Measurements from ENCODE around the gene EIF3B. TPM values are rescaled to one million over a fixed set of nuclear protein-coding genes. Genes with fewer than 3 reads are reported as not detected.

EIF3B gene
- total and polyA plus RNA-seq, 9 of the 15 experiments (the other 6 are each of a cell fraction or from before 2014, with no cell fraction given) = 25.9 to 494 (median 357) TPM

DNA sequence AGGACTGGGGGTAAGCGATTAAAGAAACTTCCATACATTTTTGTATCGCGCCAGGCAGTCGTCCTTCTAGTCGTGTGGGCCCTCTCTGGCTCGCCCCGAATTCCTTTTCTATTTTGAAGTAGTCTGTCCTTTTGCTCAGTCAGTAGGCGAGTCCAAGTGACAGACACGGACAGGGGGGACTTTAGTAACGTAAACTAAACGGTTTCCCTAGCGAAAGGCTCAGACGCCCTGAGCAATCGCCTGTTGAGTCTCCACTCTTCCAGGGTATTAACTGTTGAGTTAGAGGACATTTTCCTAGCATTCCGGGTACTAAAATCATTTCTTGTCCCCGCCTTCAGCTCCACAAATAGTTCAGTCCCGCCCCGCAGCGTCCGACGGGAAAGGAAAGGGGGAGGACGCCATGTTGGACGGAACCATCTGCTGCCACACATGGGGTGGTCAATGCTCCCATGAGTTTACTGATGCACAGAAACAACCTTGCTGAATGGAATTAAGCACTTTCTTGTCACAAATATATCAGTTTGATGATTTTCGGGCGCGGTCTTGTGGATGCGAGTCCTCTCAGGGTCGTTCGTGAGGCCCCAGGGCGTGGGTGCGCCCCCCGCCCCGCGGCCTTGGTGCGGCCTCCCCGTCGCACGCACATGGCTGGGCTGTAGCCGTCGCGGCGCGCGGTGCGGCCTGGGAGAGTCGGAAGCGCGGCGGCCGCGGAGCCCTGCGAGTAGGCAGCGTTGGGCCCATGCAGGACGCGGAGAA lies at the start of gene EIF3B (continued):
- no peak for TF ChIP-seq RBBP5 (IDR thresholded peaks at IDR 0.05; ENCODE audit: borderline replicate concordance, insufficient read depth, low read length, poor library complexity, severe bottlenecking)
- no peak for TF ChIP-seq ZNF165 (CRISPR knock-in tag; IDR thresholded peaks at IDR 0.05; ENCODE audit: borderline replicate concordance)
- no peak for TF ChIP-seq ARHGAP35 (IDR thresholded peaks at IDR 0.05; ENCODE audit: partially characterized antibody)
- no peak for TF ChIP-seq ZNF3 (CRISPR knock-in tag; IDR thresholded peaks at IDR 0.05)
- TF ChIP-seq, protein P1, sequence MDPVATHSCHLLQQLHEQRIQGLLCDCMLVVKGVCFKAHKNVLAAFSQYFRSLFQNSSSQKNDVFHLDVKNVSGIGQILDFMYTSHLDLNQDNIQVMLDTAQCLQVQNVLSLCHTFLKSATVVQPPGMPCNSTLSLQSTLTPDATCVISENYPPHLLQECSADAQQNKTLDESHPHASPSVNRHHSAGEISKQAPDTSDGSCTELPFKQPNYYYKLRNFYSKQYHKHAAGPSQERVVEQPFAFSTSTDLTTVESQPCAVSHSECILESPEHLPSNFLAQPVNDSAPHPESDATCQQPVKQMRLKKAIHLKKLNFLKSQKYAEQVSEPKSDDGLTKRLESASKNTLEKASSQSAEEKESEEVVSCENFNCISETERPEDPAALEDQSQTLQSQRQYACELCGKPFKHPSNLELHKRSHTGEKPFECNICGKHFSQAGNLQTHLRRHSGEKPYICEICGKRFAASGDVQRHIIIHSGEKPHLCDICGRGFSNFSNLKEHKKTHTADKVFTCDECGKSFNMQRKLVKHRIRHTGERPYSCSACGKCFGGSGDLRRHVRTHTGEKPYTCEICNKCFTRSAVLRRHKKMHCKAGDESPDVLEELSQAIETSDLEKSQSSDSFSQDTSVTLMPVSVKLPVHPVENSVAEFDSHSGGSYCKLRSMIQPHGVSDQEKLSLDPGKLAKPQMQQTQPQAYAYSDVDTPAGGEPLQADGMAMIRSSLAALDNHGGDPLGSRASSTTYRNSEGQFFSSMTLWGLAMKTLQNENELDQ (CRISPR knock-in tag; IDR thresholded peaks at IDR 0.05; ENCODE audit: borderline replicate concordance) = no peak
- TF ChIP-seq NCOA2 (IDR thresholded peaks at IDR 0.05; ENCODE audit: partially characterized antibody in 2 of 2) = no peak
- TF ChIP-seq ZNF778 (CRISPR knock-in tag; IDR thresholded peaks at IDR 0.05) = no peak
- no peak for TF ChIP-seq ZNF217 (CRISPR knock-in tag; IDR thresholded peaks at IDR 0.05)
- TF ChIP-seq, protein P2, sequence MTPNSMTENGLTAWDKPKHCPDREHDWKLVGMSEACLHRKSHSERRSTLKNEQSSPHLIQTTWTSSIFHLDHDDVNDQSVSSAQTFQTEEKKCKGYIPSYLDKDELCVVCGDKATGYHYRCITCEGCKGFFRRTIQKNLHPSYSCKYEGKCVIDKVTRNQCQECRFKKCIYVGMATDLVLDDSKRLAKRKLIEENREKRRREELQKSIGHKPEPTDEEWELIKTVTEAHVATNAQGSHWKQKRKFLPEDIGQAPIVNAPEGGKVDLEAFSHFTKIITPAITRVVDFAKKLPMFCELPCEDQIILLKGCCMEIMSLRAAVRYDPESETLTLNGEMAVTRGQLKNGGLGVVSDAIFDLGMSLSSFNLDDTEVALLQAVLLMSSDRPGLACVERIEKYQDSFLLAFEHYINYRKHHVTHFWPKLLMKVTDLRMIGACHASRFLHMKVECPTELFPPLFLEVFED (CRISPR knock-in tag; conservative IDR thresholded peaks at IDR 0.05) = 0 out of 2 replicates have a peak, but pooled peaks have one; percentile 70
- TF ChIP-seq FOS (IDR thresholded peaks at IDR 0.05; ENCODE audit: extremely low read depth, insufficient read length) = no peak
- TF ChIP-seq, protein P3, sequence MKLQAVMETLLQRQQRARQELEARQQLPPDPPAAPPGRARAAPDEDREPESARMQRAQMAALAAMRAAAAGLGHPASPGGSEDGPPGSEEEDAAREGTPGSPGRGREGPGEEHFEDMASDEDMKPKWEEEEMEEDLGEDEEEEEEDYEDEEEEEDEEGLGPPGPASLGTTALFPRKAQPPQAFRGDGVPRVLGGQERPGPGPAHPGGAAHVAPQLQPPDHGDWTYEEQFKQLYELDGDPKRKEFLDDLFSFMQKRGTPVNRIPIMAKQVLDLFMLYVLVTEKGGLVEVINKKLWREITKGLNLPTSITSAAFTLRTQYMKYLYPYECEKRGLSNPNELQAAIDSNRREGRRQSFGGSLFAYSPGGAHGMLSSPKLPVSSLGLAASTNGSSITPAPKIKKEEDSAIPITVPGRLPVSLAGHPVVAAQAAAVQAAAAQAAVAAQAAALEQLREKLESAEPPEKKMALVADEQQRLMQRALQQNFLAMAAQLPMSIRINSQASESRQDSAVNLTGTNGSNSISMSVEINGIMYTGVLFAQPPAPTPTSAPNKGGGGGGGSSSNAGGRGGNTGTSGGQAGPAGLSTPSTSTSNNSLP (IDR thresholded peaks at IDR 0.05; ENCODE audit: borderline replicate concordance, low read depth, low read length) = no peak
- no peak for TF ChIP-seq CBX3 (IDR thresholded peaks at IDR 0.05; ENCODE audit: borderline replicate concordance in 1 of 2, low read length in 2 of 2)
- TF ChIP-seq HIVEP1 (CRISPR knock-in tag; IDR thresholded peaks at IDR 0.05) = no peak
- TF ChIP-seq POLR2A (conservative IDR thresholded peaks at IDR 0.05) = peak; percentile 34; the same call in 1 of the 2 replicates
- peak; percentile 78 for TF ChIP-seq SP1 (CRISPR knock-in tag; IDR thresholded peaks at IDR 0.05)
- TF ChIP-seq NEUROD1 (IDR thresholded peaks at IDR 0.05; ENCODE audit: borderline replicate concordance, low read depth, low read length, partially characterized antibody) = peak; percentile 90
- no peak for TF ChIP-seq GABPB2 (CRISPR knock-in tag; conservative IDR thresholded peaks at IDR 0.05)
- TF ChIP-seq PBX2 (CRISPR knock-in tag; IDR thresholded peaks at IDR 0.05; ENCODE audit: low read depth) = no peak
- TF ChIP-seq PBX2 (tag; conservative IDR thresholded peaks at IDR 0.05; ENCODE audit: low read depth) = 0 out of 2 replicates have a peak, but pooled peaks have one; percentile 6

All from K562 (cell line).